HG03280 (cell line): Measurements from ENCODE around the gene STAP2.
"Not testable (repeated sequence)": the region's sequence is repeated elsewhere in the genome, so short reads cannot be mapped to it uniquely, and the experiment has no call there.

Experiments
- ATAC-seq: cut with Tn5 transposase; IDR thresholded peaks from one replicate; pipeline ENCODE4 v1.9.1; 2021; ENCODE audit warnings: mild to moderate bottlenecking, moderate library complexity; ENCODE audit not compliant: unreplicated experiment

STAP2 gene

GRCh38 chr19:4359627-4360000 is 21.0 kb upstream of the STAP2 start:
- no peak for ATAC-seq

- ATAC-seq = no peak
Observed at GRCh38 chr19:4358709-4359626, 20.3 kb upstream of the STAP2 start.

- ATAC-seq = no peak
Observed at GRCh38 chr19:4357921-4358326, 19.3 kb upstream of the STAP2 start.

- ATAC-seq = no peak
Observed at GRCh38 chr19:4357095-4357797, 18.6 kb upstream of the STAP2 start.

GRCh38 chr19:4354897-4355296 is 16.3 kb upstream of the STAP2 start:
- ATAC-seq = no peak

GRCh38 chr19:4354282-4354681 is 15.7 kb upstream of the STAP2 start:
- no peak for ATAC-seq

- ATAC-seq = no peak
Observed at GRCh38 chr19:4352701-4353121, 14.1 kb upstream of the STAP2 start.

GRCh38 chr19:4350726-4351125 is 12.1 kb upstream of the STAP2 start:
- no peak for ATAC-seq

GRCh38 chr19:4350111-4350510 is 11.5 kb upstream of the STAP2 start:
- no peak for ATAC-seq

GRCh38 chr19:4349225-4349624 is 10.6 kb upstream of the STAP2 start:
- ATAC-seq = not testable (repeated sequence)

GRCh38 chr19:4347521-4347920 is 8.9 kb upstream of the STAP2 start:
- no peak for ATAC-seq

GRCh38 chr19:4346020-4346383 is 7.4 kb upstream of the STAP2 start:
- ATAC-seq = no peak

- ATAC-seq = no peak
Observed at GRCh38 chr19:4345342-4346019, 6.9 kb upstream of the STAP2 start.

GRCh38 chr19:4343370-4344307 is 5.0 kb upstream of the STAP2 start, which contains the start of gene MPND:
Gene MPND, plus strand, starts transcription at chr19:4343562. Its CDS starts 32 bp downstream, at chr19:4343594.
- peak; percentile 60 for ATAC-seq

GRCh38 chr19:4342615-4343369 is 4.2 kb upstream of the STAP2 start:
- peak; percentile 81 for ATAC-seq

GRCh38 chr19:4342314-4342614 is 3.6 kb upstream of the STAP2 start:
- no peak for ATAC-seq

GRCh38 chr19:4337906-4338440 is 654 bp downstream of the STAP2 start:
- no peak for ATAC-seq

- no peak for ATAC-seq
Observed at GRCh38 chr19:4334929-4335570, 3.6 kb downstream of the STAP2 start.

- ATAC-seq = no peak
Observed at GRCh38 chr19:4329858-4330257, 8.8 kb downstream of the STAP2 start.
